Measurements from ENCODE around the gene CADM2.
A peak's percentile ranks its signal among the peaks of the same experiment; 100 is the strongest.
"Not testable (repeated sequence)": the region's sequence is repeated elsewhere in the genome, so short reads cannot be mapped to it uniquely, and the experiment has no call there.

The CADM2 gene

DNA sequence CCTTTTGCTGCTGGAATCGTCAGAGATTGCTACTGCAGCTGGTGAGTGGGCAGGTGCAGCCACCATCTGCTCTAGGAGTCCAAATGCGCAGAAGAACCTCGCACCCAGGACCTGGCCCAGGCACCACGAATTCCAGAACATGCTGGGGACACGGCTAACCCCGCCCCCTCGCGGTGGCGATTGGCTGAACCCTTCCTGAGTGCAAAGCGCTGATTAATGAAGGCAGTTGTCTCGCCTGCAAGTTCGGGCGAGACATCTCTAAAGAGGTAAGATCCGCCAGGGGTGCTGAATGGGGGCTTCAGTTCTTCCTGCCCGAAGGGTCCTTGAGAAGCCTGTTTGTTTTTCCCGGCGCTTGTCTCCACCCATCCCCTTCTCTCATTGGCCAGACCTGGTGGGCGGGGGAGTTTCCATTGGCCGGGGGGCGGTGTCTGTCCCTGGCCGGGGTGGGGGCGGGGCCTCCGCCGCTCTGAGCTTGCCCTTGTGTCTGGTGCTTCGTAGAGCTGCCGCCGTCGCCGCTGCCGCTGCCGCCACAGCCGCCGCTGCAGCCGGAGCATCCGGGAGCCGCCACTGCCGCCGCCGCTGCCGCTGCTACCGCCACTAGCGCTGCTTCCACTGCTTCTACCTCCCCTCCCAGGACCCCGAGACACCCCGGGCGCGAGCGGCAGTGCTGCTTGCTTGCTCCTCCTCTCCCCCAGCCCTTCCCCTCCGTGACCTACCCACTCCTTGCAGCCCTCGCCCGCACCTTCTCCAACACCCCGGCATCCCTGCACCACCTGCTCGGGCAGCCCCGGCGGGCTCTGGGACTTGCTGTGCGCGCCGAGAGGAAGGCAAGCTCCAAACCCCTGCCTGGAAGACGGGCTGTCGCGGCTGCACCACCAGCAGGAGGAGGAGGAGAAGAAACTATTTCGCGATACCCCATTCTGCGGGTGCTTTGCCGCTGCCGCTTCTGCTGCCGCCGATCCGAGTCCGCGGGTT, at the start of gene CADM2:
CADM2 (plus strand) TSS at position 495 of the 975 bp plus-strand sequence.
- DNase-seq (ENCODE audit: low read depth in 1 of 2, low spot score in 1 of 2), result peak; percentile 31 to 55

DNA sequence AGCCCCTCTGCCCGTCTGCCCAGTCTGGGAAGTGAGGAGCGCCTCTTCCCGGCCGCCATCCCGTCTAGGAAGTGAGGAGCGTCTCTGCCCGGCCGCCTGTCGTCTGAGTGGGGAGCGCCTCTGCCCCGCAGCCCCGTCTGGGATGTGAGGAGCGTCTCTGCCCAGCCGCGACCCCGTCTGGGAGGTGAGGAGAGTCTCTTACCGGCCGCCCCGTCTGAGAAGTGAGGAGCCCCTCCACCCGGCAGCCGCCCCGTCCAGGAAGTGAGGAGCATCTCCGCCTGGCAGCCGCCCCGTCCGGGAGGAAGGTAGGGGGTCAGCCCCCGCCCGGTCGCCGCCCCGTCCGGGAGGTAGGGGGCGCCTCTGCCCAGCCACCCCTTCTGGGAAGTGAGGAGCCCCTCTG, 40.2 kb upstream of the CADM2 start:
- DNase-seq (ENCODE audit: low read depth in 1 of 2, low spot score in 1 of 2), result not testable (repeated sequence)

DNA sequence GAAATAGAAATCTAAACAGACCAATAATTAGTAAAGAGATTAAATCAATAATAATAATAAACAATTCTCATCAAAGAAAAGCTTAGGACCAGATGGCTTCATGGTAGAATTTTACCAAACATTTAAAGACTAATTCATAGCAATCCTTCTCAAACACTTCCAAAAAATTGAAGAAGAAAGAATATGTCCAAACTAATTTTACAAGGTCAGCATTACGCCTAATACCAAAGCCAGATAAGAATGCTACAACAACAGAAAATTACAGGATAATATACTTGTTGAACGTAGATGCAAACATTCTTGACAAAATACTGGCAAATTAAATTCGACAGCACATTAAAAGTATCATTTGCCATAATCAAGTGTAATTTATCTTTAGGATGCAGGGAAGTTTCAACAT, 36.1 kb upstream of the CADM2 start:
- DNase-seq (ENCODE audit: low read depth in 1 of 2, low spot score in 1 of 2), result no peak

DNA sequence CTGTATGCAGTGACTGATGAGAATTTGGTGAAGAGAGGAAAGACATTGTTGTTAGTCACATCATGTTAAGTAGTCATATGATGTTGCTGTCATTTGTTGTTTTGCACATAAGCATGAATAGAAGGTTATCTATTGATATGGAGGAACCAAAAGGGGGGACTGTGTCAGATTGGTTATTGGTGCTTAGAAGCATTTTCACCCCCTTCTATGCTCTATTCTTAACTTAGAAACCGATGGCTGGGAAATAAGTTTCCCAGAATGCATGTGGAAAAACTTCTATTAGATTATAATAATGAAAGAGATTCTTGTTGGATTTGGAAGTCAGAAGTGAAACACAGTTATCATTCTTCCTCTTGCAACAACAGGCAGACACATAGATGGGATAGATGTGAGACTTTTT, 33.2 kb upstream of the CADM2 start:
- no peak for DNase-seq (ENCODE audit: low read depth in 1 of 2, low spot score in 1 of 2)

DNA sequence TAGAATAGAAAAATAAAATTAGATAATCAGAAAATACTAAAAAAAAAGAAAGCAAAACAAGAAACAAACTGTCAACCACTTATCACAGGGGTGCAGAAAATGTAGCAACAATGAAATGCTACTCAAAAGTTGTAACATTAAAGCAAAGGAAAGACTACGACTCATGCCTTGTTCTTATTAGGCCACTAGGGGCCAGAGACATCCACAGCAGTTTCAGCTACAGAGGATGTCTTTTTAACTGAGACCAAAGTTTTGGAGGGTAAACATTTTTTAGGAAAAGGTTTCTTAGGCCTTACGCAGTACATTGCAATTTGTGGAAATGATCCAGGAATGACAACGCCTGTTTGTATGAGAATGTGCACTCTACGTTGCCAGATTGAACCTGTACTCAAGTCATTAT, 15.4 kb upstream of the CADM2 start:
- no peak for DNase-seq (ENCODE audit: low read depth in 1 of 2, low spot score in 1 of 2)

DNA sequence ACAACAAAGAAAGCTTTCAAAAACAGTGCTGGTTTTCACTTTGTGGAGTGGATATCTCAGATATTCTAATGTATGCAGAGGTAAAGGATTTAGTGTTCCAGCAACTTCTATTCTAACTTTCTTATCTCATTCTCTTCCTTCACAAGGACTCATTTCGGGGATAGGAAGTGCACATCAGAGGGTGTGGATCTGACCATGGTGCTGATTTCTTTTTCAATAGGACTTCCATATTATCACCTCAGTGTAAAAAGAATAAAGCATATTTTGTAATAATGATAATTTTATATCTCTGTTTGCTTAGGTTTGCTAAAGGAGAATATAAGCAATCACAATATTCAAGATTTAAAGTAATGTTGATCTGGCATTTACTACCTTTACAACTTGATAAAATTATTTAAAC, 12.5 kb upstream of the CADM2 start:
- no peak for DNase-seq (ENCODE audit: low read depth in 1 of 2, low spot score in 1 of 2)

DNA sequence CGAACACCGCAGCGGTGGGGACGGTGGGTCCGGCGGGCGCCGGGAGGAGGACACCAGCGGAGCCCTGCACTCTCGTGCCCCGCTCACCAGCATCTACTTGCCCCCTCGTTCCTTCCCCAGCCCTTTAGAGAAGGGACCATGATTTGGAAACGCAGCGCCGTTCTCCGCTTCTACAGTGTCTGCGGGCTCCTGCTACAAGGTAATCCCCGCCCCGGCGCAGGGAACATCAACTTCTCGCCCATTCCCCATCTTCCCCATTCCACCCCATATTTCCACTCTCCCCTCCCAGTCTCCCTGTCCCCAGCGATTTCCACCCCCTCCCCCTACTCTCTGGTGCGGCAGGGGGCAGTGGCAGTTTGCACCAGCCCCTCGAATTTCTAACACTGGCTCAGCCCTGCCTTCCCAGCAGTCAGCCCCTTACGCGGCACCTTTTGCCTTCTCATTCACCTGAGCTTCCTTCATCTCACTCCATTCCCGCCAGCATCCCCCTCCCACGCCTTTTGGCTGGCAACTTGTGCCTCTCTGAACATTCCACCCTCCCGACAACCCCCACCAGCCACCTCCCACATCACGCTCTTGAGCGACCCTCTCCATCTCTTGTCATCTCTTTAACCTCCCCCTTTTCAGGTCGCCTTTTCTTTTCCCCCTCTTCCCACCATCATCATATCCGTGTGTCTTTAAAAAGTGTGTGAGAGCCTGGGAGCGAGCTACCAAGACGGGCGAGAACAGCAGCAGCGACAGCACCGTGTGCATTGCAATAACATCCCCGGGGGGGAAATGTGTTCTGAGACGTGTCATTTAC, 882 bp downstream of the CADM2 start:
- DNase-seq (ENCODE audit: low read depth in 1 of 2, low spot score in 1 of 2), result no peak

DNA sequence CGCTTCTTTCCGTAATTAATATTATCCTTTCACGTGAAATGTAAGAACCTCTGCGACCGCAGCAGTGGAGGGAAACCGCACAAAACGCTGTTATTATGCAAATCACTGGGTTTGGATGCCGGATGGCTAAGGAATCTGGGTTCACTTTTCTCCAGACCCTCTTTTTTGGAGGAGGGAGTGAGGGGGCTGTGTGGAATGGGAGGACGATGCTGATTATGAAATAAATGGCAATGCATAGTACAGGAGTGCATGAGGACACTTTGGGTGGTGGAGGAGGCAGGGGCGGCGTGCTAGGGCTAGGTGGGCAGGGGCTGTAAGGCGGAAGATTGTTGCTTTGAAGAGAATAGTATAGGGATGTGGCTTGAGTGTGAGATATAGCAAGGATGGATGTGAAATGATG, 1.8 kb downstream of the CADM2 start:
- no peak for DNase-seq (ENCODE audit: low read depth in 1 of 2, low spot score in 1 of 2)

DNA sequence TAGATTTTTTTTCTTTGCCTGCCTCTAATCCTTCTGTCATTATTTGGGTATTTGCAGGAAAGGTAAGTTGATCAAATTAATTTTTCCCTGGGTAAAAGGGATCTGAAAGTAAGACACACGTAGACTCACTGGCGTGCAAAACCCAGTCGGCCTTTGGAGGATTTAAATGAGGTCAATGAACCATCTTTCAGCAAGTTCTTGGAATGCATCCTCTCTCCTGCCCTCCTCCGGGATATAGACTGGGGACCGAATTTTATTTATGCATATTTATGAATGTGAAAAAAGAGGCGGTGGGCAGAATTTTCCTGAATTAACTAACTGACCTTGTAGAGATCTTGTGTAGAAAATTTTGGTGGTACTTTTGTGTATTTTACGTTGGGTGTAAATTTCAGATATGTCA, 2.2 kb downstream of the CADM2 start:
- DNase-seq (ENCODE audit: low read depth in 1 of 2, low spot score in 1 of 2), result no peak

DNA sequence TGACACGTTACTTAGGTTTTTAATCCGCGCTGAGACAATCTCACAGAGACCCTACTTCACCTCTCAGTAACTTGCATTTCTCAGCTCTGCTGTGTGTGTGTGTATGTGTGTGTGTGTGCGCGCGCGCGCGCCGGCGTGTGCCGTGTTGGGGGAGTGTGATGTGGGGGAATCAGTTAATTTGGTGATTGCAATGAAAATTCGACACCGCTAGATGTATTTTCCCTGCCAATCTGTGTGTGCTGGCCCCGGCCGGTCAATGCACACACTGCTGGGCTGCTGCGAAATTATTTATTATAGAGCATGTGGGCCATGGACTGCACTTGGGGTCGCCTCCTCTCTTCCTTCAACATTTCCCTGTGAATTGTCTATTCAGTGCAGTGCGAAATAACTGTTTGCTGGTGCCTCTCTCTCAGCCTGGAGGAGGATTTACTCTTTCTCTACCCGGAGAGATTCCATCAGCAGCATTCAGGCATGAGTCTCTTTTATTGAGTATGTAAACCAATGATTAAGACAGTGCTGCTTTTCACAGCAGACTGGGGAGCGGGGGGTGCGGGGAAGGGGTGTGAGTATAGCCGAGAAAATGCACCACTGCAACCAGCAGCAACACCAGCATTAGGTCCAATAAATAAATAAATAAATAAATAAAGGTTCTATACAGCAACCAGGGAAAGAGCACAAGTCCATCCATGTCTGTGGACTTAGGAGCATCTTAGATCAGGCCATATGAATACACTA, 2.9 kb downstream of the CADM2 start:
- no peak for DNase-seq (ENCODE audit: low read depth in 1 of 2, low spot score in 1 of 2)

DNA sequence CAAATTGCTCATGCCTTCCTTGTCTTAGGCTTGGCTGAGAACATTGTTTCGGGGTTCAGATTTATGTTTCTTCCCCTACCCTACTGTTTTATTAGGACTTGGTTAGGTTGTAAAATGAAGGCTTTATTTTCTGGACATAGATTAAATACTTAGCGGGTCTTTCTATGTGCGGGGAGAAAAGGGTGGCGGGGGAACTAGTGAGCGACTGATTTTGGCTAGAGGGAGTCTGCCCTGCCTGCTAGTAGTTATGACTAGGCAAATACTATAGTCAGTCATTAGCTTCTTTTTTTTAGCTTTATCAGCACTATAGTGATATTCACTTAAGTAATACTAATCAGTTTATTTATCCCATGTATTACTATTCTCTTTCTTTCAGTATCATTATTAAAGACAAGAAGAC, 3.6 kb downstream of the CADM2 start:
- no peak for DNase-seq (ENCODE audit: low read depth in 1 of 2, low spot score in 1 of 2)

DNA sequence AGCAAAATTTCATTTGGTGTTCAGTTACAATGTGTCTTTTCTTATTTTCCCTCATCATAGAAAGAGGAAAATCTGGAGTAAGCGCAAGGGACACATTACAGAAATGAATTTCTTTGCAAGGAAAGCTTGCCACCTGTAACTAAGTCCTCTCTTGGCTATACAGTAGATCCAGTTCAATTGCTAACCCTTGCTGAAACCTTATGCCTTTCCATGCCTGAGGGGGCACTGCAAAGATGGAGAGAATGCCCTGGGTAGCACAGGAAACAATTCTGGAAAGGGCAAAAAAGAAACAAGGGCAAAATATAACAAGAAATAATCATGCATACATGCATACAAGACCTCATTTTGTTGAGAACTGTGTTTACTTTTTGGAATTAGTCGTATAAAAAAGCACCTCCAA, 4.3 kb downstream of the CADM2 start:
- no peak for DNase-seq (ENCODE audit: low read depth in 1 of 2, low spot score in 1 of 2)

DNA sequence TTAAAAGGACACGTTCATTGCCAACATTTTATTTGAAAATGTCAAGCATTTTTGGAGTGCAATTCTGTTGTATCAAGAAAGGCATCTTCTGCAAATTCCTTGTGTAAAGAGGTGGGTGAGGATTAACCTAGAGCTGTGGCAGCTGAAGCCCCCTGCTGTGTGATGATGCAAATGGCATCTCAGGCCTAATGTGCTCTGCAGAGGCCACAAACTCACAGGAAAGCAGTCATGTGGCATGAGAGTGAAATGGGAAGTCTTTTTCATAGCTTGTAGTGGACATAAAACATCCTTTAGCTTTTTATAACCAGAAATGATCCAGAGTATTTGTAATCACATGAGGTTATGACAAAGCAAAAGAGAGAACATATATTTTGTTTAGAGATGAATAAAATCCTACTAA, 6.4 kb downstream of the CADM2 start:
- no peak for DNase-seq (ENCODE audit: low read depth in 1 of 2, low spot score in 1 of 2)

DNA sequence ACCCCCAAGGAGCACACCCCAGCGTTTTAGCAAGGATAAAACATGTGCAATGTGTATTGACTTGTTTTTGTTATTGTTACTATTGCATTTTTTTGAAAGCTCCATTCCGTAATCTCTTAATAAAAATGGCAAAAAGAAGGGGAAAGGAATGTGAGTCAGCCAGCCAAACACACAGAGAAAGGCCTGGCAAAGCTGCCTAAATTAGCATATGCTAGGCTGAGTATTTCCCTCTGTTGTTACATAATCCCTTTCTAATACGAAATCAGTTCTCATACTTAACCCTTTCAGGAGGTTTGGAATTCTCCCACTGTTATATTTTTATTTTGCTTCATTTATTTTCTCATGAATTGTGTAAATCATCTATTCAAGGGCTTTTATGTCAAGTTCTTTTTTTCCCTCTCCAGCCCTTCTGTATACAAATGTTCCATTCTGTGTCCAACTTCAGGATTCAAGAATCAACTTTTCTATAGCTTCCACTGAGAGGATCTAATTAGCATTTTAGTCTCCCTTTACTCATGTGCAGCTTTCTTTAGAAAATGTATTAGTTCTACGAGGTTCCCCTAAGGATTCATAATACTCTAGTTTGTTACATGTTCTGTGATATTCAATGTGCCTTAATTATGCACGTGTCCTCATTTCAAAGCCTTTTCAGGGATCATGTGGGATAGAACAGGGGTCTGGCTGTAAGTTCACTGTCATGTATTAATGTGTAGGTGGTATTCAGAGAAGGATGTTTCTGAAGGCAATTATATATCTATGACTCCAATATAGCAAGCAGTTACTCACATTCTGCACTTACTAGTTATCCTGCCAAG, 9.2 kb downstream of the CADM2 start:
- DNase-seq (ENCODE audit: low read depth in 1 of 2, low spot score in 1 of 2), result no peak

DNA sequence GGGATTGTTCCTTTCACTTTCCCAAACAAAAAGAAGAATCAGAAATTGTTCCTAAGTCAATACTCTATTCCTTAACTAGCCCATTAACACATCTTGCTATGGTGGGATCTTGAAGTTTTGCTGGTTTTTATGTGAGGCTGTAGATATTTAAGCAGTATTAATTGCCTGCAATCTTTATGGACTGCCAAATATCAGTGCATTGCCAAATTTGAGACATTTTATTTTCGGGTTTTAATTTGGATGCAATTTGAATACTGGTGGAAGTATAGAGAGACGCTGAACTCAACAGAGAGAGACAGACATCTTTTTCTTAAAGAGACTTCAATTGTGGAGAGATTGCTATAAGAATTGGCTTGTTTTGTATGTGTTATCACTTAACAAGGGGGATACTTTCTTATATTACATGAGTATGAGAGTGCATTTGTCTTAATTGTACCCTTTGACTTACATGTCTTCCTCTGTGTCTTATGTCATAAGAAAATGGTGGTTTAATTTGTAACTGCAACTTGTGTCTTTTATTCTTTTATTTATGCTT, 10.0 kb downstream of the CADM2 start:
- DNase-seq (ENCODE audit: low read depth in 1 of 2, low spot score in 1 of 2), result no peak

DNA sequence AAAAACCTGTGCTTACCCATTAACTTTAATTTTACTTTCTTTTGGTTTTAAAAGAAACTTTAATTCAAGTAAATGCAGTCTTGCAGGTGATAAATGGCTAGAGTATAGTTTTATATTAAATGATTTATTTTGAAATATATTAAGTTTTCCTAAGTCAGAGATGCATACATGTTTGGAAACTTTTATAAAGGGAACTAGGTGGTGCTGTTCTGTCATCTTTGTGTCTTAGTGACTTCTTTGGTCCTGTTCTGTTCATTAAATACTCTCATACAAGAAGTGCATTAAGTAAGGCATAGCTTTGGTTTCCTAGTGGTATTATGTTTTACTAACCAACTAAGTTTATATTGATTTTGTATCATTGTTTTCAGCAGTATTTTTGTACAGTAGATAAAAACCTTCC, 15.6 kb downstream of the CADM2 start:
- DNase-seq (ENCODE audit: low read depth in 1 of 2, low spot score in 1 of 2), result no peak

DNA sequence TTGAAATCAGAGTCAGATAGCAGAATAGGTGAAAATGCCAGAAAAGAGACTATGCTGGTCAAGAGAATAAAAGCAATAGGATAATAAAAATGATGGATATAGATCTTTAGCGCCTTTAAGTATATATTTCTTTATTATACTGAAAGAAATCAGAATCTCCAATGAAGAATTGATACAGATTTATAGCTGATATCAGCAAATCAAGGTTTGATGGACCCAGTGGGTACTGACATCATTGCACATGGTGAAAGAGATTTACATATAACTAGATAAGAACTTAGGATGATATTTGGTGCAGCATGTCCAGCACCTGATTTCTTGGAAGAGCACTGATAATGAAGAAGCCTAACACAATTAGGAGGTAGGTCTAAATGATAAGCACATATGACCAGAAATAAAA, 18.2 kb downstream of the CADM2 start:
- no peak for DNase-seq (ENCODE audit: low read depth in 1 of 2, low spot score in 1 of 2)

DNA sequence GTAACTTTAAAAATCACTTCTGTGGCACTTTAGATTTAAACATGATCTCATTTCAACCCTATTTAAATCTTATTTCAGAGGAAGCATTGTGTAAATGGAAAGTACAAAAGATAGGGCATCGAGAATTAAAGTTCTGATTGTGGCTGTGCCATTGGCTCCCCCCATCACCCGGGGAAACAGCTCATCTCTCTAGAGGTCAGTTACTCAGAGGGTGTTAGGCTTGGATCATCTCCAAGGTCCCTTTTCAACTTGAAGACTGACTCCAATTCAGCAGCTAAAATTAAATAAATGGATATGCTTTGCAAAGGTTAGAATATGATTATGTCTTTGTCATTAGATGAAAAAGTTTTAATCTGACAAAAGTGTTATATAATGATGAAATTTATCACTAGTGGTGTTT, 20.1 kb downstream of the CADM2 start:
- no peak for DNase-seq (ENCODE audit: low read depth in 1 of 2, low spot score in 1 of 2)

DNA sequence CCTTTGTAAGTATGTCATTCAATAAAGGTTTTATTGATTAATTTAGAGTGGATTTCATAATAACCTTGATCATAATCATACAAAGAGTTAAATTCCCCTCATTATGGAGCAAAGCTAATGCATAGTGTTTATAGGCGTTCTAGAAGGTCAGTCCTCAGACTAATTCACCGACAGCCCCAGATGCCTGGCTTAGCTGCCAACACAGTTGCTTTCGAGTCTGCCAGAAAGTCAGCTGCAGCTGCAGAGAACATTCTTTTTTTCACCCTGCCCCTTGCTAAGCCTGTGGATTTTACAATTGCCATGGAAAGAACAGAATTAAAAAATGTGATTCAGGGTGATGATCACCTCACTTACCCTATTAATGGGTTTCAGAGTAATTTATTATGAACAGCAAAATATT, 21.2 kb downstream of the CADM2 start:
- no peak for DNase-seq (ENCODE audit: low read depth in 1 of 2, low spot score in 1 of 2)

DNA sequence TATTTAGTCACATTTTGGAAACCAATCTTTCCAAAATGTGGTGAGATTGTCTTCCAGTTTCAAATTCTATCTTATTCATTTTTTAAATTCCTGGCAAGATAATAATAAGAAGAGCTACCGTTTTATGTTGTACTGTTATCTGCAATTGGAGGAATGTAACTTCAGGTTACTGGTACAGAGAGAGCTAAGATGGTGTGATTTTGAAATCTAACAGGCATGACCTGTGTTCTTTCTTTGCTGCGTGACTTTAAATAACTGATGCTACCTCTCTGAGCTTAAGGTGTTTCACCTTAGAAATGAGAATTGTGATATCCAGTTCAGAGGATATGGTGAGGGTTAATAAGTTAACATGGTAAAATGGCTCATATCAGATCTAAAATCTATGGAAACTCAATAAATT, 21.7 kb downstream of the CADM2 start:
- no peak for DNase-seq (ENCODE audit: low read depth in 1 of 2, low spot score in 1 of 2)

Measured in activated CD4-positive, alpha-beta T cell treated with anti-CD3 and anti-CD28 coated beads, Interleukin-2, amount 50 U/mL, for 24 hours (primary cell).